Gastroesophageal sphincter (tissue), 4 donors: ENCODE measurements around the gene PUSL1. TPM values are rescaled to one million over a fixed set of nuclear protein-coding genes. Genes with fewer than 3 reads are reported as not detected.

Experiments used
- ATAC-seq: fragments of 150-250 bp; one replicate; pipeline ENCODE4 v1.9.1; 2016; ENCODE audit warnings: mild to moderate bottlenecking, moderate library complexity
- H3K27ac ChIP-seq, 4 donors: fragments of 200-600 bp; sonication (generic) in 3 of 4; 1 replicate in 3 of 4; 2 replicates in 1 of 4; pipeline ENCODE4 v1.5.1; 2016 to 2019
- H3K27me3 ChIP-seq: fragments of 200-600 bp; sonication (generic); one replicate; pipeline ENCODE4 v1.5.1; 2019
- H3K36me3 ChIP-seq, 2 donors: fragments of 200-600 bp; sonication (generic); one replicate each; pipeline ENCODE4 v1.5.1; 2019; ENCODE audit warnings: control low read depth in 1 of 2
- H3K4me1 ChIP-seq, 3 donors: fragments of 200-600 bp; sonication (generic); 1 replicate in 2 of 3; 2 replicates in 1 of 3; pipeline ENCODE4 v1.5.1; 2016 to 2019; ENCODE audit warnings: control low read depth in 2 of 3
- H3K4me3 ChIP-seq, 2 donors: fragments of 200-600 bp; sonication (generic); one replicate each; pipeline ENCODE4 v1.5.1; 2019; ENCODE audit warnings: mild to moderate bottlenecking in 1 of 2, moderate library complexity in 1 of 2
- H3K9me3 ChIP-seq, 3 donors: fragments of 200-600 bp; sonication (generic); one replicate each; pipeline ENCODE4 v1.5.1; 2017 to 2019; ENCODE audit warnings: control low read depth in 2 of 3
- CTCF ChIP-seq, 4 experiments: fragments of 200-600 bp in 2 of 4; fragments of 450-650 bp in 2 of 4; sonication (generic) in 1 of 4; IDR thresholded peaks; one replicate each; pipeline ENCODE4 v1.5.1; 2017 to 2019; ENCODE audit warnings: antibody characterized with exemption in 4 of 4, mild to moderate bottlenecking in 2 of 4, moderate library complexity in 2 of 4
- EP300 ChIP-seq: sonication (generic); formaldehyde crosslinking; IDR thresholded peaks from one replicate; pipeline ENCODE4 v1.6.1; 2017; ENCODE audit warnings: antibody characterized with exemption, mild to moderate bottlenecking
- POLR2A ChIP-seq, 2 donors: fragments of 450-650 bp; IDR thresholded peaks; one replicate each; pipeline ENCODE4 v1.6.1; 2017; ENCODE audit warnings: antibody characterized with exemption in 2 of 2, mild to moderate bottlenecking in 2 of 2, moderate library complexity in 1 of 2
- POLR2AphosphoS5 ChIP-seq: sonication (generic); formaldehyde crosslinking; IDR thresholded peaks from one replicate; pipeline ENCODE4 v1.6.1; 2017; ENCODE audit warnings: antibody characterized with exemption
- WGBS, 2 donors: methylation state at CpG; one replicate each; pipeline ENCODE4 v1.1.5; 2018; ENCODE audit warnings: low coverage in 1 of 2; 5-methylcytosine and 5-hydroxymethylcytosine counted together
- total RNA-seq, 4 donors: library from RNA; depleted of rRNA; stranded (reverse); fragments of >200 nt; gene quantifications; one replicate each; pipeline ENCODE4 v1.1.0, GENCODE V29; 2016

PUSL1 gene
- total RNA-seq, 4 donors from 2014 or later = 12.5 to 24.2 (median 19.4) TPM

GRCh38 chr1:1282998-1283397, 25.4 kb upstream of the PUSL1 start:
- WGBS, 2 donors = no CpG with 5 or more reads among the region's 14 CpGs
- no peak for ATAC-seq
- H3K4me3 ChIP-seq = no peak overlapping the region
- H3K4me1 ChIP-seq = no peaks in the 10 kb centered on the region
- no peaks in the 10 kb centered on the region for H3K36me3 ChIP-seq
- TF ChIP-seq EP300 (no peak), POLR2AphosphoS5 (no peak), CTCF (IDR thresholded peaks at IDR 0.05) (no peak), POLR2A (IDR thresholded peaks at IDR 0.05) (no peak)
- H3K27me3 ChIP-seq = peaks cover 48% of the 10 kb centered on the region
- no peak overlapping the region for H3K27ac ChIP-seq
- H3K9me3 ChIP-seq = no peaks in the 10 kb centered on the region

- WGBS, 2 donors = no CpG with 5 or more reads among the region's 9 CpGs
- Histone ChIP-seq H3K27ac (no peak overlapping the region), H3K4me3 (no peak overlapping the region), H3K27me3 (peaks cover 48% of the 10 kb centered on the region), H3K36me3 (no peaks in the 10 kb centered on the region), H3K9me3 (no peaks in the 10 kb centered on the region), H3K4me1 (no peaks in the 10 kb centered on the region)
- no peak for ATAC-seq
- TF ChIP-seq CTCF (IDR thresholded peaks at IDR 0.05) (no peak), POLR2AphosphoS5 (no peak), EP300 (no peak), POLR2A (IDR thresholded peaks at IDR 0.05) (no peak)
Measured at GRCh38 chr1:1283821-1284220, 24.6 kb upstream of the PUSL1 start.

GRCh38 chr1:1284221-1285101, 23.9 kb upstream of the PUSL1 start:
- H3K27me3 ChIP-seq = peaks cover 48% of the 10 kb centered on the region
- H3K36me3 ChIP-seq = no peaks in the 10 kb centered on the region
- TF ChIP-seq CTCF (IDR thresholded peaks at IDR 0.05) = no peak
- no peak for TF ChIP-seq POLR2AphosphoS5
- no peak for TF ChIP-seq POLR2A (IDR thresholded peaks at IDR 0.05)
- TF ChIP-seq EP300 = no peak
- no peak overlapping the region for H3K4me3 ChIP-seq
- no peak overlapping the region for H3K27ac ChIP-seq
- no peak for ATAC-seq
- WGBS, 2 donors = 73 to 80% methylated on average over 1 to 8 of the region's 32 CpGs
- no peaks in the 10 kb centered on the region for H3K9me3 ChIP-seq
- H3K4me1 ChIP-seq = no peaks in the 10 kb centered on the region

- H3K9me3 ChIP-seq = no peaks in the 10 kb centered on the region
- no peak overlapping the region for H3K4me3 ChIP-seq
- WGBS, 2 donors = no CpG with 5 or more reads among the region's 22 CpGs
- TF ChIP-seq CTCF (IDR thresholded peaks at IDR 0.05) (no peak), EP300 (no peak), POLR2AphosphoS5 (no peak), POLR2A (IDR thresholded peaks at IDR 0.05) (no peak)
- peaks cover 48% of the 10 kb centered on the region for H3K27me3 ChIP-seq
- no peak overlapping the region for H3K27ac ChIP-seq
- ATAC-seq = no peak
- H3K36me3 ChIP-seq = no peaks in the 10 kb centered on the region
- no peaks in the 10 kb centered on the region for H3K4me1 ChIP-seq
Measured at GRCh38 chr1:1285102-1285571, 23.3 kb upstream of the PUSL1 start.
